ENCODE data around the gene SPAG6.

SPAG6 gene

DNA sequence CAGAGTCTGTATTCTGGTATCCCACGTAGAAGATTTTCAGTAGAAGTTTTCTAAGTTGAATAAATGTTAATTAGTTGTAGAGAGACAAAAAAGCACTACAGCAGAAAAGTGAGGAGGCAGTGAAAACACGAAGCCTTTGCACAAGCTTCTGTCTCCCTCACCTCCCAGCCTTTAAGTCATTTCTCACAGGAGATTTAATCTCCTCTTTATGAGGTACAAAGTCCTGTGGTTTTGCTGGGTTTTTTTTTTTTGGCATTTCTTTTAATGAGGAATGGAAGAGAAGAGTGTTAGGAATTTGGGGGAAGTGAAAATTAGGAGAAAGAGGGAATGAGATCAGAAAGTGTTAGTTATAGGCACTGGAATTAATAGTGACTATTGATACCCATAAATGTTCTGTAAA is 21.5 kb downstream of the SPAG6 start:
- Histone ChIP-seq H3K9me3 (replicated peaks; ENCODE audit: insufficient read depth, low read length) (no peaks in the 10 kb centered on the region), H3K79me2 (ENCODE audit: low read length) (no peaks in the 10 kb centered on the region), H3K27me3 (replicated peaks; ENCODE audit: insufficient read depth, low read length) (no peaks in the 10 kb centered on the region), H3K27ac (ENCODE audit: low read length) (no peak overlapping the region), H3K9ac (ENCODE audit: low read length) (no peak overlapping the region), H4K20me1 (ENCODE audit: insufficient read depth, low read length) (no peaks in the 10 kb centered on the region), H2AFZ (ENCODE audit: low read length) (no peak overlapping the region), H3K4me1 (ENCODE audit: low read length) (peaks cover 36% of the 10 kb centered on the region), H3K4me3 (ENCODE audit: low read length) (no peak overlapping the region), H3F3A (ENCODE audit: insufficient read depth, low read length) (no peaks in the 10 kb centered on the region), H3K4me2 (ENCODE audit: low read depth, low read length) (peak overlapping the region; percentile 65; the same call in 1 of the 2 replicates), H3K36me3 (replicated peaks; ENCODE audit: insufficient read depth, low read length) (no peaks in the 10 kb centered on the region), H3K9me2 (replicated peaks; ENCODE audit: insufficient read depth, low read length) (no peaks in the 10 kb centered on the region)
- DNase-seq: no peak
- TF ChIP-seq EZH2phosphoT487 (IDR thresholded peaks at IDR 0.05; ENCODE audit: low read length) (no peak), EZH2 (optimal IDR thresholded peaks at IDR 0.05; ENCODE audit: low read depth, low read length) (no peak)
- TF ChIP-seq, protein P1, sequence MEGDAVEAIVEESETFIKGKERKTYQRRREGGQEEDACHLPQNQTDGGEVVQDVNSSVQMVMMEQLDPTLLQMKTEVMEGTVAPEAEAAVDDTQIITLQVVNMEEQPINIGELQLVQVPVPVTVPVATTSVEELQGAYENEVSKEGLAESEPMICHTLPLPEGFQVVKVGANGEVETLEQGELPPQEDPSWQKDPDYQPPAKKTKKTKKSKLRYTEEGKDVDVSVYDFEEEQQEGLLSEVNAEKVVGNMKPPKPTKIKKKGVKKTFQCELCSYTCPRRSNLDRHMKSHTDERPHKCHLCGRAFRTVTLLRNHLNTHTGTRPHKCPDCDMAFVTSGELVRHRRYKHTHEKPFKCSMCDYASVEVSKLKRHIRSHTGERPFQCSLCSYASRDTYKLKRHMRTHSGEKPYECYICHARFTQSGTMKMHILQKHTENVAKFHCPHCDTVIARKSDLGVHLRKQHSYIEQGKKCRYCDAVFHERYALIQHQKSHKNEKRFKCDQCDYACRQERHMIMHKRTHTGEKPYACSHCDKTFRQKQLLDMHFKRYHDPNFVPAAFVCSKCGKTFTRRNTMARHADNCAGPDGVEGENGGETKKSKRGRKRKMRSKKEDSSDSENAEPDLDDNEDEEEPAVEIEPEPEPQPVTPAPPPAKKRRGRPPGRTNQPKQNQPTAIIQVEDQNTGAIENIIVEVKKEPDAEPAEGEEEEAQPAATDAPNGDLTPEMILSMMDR (IDR thresholded peaks at IDR 0.05; ENCODE audit: low read length): no peak

DNA sequence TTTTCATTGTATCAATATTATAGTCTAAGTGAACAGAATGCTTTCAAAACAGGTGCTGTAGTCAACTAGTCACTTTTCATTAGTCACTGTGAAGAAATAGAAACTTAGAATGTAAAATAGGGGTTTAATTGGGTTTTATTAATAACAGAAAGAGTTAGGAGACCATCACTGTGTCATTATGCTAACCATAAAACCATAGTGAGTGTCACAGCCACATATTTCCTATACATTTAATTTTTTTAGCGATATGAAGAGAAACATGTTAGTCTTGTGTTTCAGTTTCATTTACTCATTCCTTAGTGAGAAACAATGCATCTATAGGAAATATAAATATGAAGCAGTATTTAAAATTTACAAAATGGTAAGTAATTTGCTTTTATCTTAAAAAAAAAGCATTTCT is 22.2 kb downstream of the SPAG6 start:
- Histone ChIP-seq H3K79me2 (ENCODE audit: low read length) (no peaks in the 10 kb centered on the region), H3K4me1 (ENCODE audit: low read length) (peaks cover 36% of the 10 kb centered on the region), H3K9ac (ENCODE audit: low read length) (peak overlapping the region; percentile 12; the same call in 1 of the 2 replicates), H3K27me3 (replicated peaks; ENCODE audit: insufficient read depth, low read length) (no peaks in the 10 kb centered on the region), H3K4me3 (ENCODE audit: low read length) (peak overlapping the region; percentile 40), H3K9me2 (replicated peaks; ENCODE audit: insufficient read depth, low read length) (no peaks in the 10 kb centered on the region), H2AFZ (ENCODE audit: low read length) (peak overlapping the region; percentile 24), H3F3A (ENCODE audit: insufficient read depth, low read length) (no peaks in the 10 kb centered on the region), H3K9me3 (replicated peaks; ENCODE audit: insufficient read depth, low read length) (no peaks in the 10 kb centered on the region), H4K20me1 (ENCODE audit: insufficient read depth, low read length) (no peaks in the 10 kb centered on the region), H3K4me2 (ENCODE audit: low read depth, low read length) (peak overlapping the region; percentile 65), H3K36me3 (replicated peaks; ENCODE audit: insufficient read depth, low read length) (no peaks in the 10 kb centered on the region), H3K27ac (ENCODE audit: low read length) (peak overlapping the region; percentile 28; the same call in 1 of the 2 replicates)
- no peak for TF ChIP-seq EZH2phosphoT487 (IDR thresholded peaks at IDR 0.05; ENCODE audit: low read length)
- TF ChIP-seq EZH2 (optimal IDR thresholded peaks at IDR 0.05; ENCODE audit: low read depth, low read length): no peak
- TF ChIP-seq, protein P1 (IDR thresholded peaks at IDR 0.05; ENCODE audit: low read length): no peak
- no peak for DNase-seq

DNA sequence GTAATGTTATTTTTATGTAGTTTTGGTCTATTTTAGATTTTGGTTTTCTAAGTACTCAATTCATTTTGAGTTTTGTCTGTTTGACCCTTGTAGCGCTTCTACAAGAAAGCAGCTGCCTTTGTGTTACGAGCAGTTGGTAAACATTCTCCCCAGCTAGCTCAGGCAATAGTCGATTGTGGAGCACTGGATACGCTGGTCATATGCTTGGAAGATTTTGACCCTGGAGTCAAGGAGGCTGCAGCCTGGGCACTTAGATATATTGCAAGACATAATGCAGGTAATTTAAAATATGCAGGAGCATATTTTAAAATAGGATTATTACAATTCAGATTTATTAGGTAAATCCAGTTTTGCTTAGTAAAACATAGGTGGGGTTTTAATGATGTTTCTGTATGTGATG is 23.1 kb downstream of the SPAG6 start:
- no peak overlapping the region for H3K4me2 ChIP-seq (ENCODE audit: low read depth, low read length)
- H3K4me1 ChIP-seq (ENCODE audit: low read length): peaks cover 36% of the 10 kb centered on the region

More for the DNA sequence above, 23.1 kb downstream of the SPAG6 start:
- H3F3A ChIP-seq (ENCODE audit: insufficient read depth, low read length): no peaks in the 10 kb centered on the region
- no peaks in the 10 kb centered on the region for H3K79me2 ChIP-seq (ENCODE audit: low read length)
- no peaks in the 10 kb centered on the region for H3K36me3 ChIP-seq (replicated peaks; ENCODE audit: insufficient read depth, low read length)
- H3K9me3 ChIP-seq (replicated peaks; ENCODE audit: insufficient read depth, low read length): no peaks in the 10 kb centered on the region
- no peak overlapping the region for H3K27ac ChIP-seq (ENCODE audit: low read length)
- no peaks in the 10 kb centered on the region for H3K27me3 ChIP-seq (replicated peaks; ENCODE audit: insufficient read depth, low read length)
- no peaks in the 10 kb centered on the region for H3K9me2 ChIP-seq (replicated peaks; ENCODE audit: insufficient read depth, low read length)
- no peaks in the 10 kb centered on the region for H4K20me1 ChIP-seq (ENCODE audit: insufficient read depth, low read length)
- H3K4me3 ChIP-seq (ENCODE audit: low read length): no peak overlapping the region
- no peak for DNase-seq
- H2AFZ ChIP-seq (ENCODE audit: low read length): no peak overlapping the region
- no peak overlapping the region for H3K9ac ChIP-seq (ENCODE audit: low read length)
- TF ChIP-seq EZH2phosphoT487 (IDR thresholded peaks at IDR 0.05; ENCODE audit: low read length) (no peak), EZH2 (optimal IDR thresholded peaks at IDR 0.05; ENCODE audit: low read depth, low read length) (no peak)
- TF ChIP-seq, protein P1 (IDR thresholded peaks at IDR 0.05; ENCODE audit: low read length): no peak
